ENCODE measurements around the gene PPM1H.

DNA sequence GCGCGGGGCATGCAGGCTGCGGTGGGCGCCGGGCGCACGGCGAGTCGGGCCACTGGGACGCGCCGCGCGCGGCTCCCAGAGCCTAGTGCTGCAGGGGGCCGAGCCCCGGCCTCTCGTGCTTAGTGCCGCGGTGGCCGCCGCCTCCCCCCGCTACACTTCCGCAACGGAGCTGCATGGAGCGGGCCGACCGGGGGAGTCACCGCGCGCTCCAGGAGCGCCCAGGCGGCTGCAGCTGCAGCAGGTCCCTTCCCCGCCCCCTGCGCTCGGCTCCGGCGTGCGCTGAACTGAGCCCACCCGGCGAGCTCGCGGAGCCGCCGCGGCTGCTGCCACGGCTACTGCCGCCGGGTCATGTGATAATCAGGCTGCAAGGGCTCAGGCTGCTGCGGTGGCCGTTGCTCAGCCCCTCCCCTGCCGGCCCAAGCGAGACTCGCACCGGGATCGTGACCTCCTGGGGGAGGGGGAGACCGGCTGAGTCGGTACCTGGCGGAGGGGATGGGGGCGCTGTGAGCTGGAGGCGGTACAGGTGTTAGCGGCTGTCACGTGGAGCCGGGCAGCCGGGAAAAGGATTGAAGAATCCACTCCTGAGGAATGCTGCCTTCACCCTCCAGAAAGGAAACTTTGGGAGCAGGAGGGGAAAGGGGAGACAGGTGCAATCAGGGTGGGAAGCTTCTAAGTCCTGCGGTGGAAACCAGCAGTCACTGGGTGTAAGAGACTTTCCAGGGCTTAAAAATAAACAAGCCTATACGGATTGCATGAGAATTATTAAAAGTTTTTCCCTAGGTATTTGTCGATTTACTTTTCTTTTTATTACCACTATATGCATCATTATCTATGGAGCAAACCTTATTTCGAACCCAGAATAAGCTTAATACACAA, at the start of gene PPM1H:
- TF ChIP-seq, protein P1, sequence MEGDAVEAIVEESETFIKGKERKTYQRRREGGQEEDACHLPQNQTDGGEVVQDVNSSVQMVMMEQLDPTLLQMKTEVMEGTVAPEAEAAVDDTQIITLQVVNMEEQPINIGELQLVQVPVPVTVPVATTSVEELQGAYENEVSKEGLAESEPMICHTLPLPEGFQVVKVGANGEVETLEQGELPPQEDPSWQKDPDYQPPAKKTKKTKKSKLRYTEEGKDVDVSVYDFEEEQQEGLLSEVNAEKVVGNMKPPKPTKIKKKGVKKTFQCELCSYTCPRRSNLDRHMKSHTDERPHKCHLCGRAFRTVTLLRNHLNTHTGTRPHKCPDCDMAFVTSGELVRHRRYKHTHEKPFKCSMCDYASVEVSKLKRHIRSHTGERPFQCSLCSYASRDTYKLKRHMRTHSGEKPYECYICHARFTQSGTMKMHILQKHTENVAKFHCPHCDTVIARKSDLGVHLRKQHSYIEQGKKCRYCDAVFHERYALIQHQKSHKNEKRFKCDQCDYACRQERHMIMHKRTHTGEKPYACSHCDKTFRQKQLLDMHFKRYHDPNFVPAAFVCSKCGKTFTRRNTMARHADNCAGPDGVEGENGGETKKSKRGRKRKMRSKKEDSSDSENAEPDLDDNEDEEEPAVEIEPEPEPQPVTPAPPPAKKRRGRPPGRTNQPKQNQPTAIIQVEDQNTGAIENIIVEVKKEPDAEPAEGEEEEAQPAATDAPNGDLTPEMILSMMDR (IDR thresholded peaks at IDR 0.05) = no peak
- TF ChIP-seq EZH2 (IDR thresholded peaks at IDR 0.05; ENCODE audit: borderline replicate concordance, insufficient read depth, low read depth, low read length, poor library complexity, severe bottlenecking) = no peak

All from B cell (primary cell).